Kidney (tissue), 14 donors: Measurements from ENCODE around the gene PRKCE. TPM values are rescaled to one million over a fixed set of nuclear protein-coding genes. Genes with fewer than 3 reads are reported as not detected.

Source experiments
- DNase-seq, 5 donors: peaks; one replicate each; pipeline ENCODE4 v3.0.0-alpha.2; 2013 to 2020
- FAIRE-seq: peaks from 2 replicates; lab custom pipeline; 2012; peaks lifted over from hg19 to GRCh38; lab: Jason Lieb, UNC
- H3K27ac ChIP-seq, 2 donors: one replicate each; pipeline ENCODE4 v1.7.0; 2013; ENCODE audit warnings: low read depth in 2 of 2, low read length in 2 of 2, inconsistent platforms in 1 of 2
- H3K27me3 ChIP-seq: one replicate; pipeline ENCODE4 v1.7.1; 2013; ENCODE audit warnings: low read length, inconsistent platforms; ENCODE audit not compliant: control insufficient read depth, insufficient read depth
- H3K36me3 ChIP-seq, 3 donors: one replicate each; pipeline versions ENCODE4 v1.7.0 to v1.7.1; 2013; ENCODE audit warnings: low read length in 3 of 3, control low read depth in 1 of 3, inconsistent platforms in 1 of 3; ENCODE audit not compliant: insufficient read depth in 3 of 3, control insufficient read depth in 2 of 3
- H3K4me1 ChIP-seq, 3 donors: one replicate each; pipeline versions ENCODE4 v1.7.0 to v1.7.1; 2013; ENCODE audit warnings: low read length in 3 of 3, inconsistent platforms in 1 of 3, low read depth in 1 of 3; ENCODE audit not compliant: control insufficient read depth in 2 of 3, insufficient read depth in 2 of 3
- H3K4me3 ChIP-seq, 3 donors: one replicate each; pipeline versions ENCODE4 v1.7.0 to v1.8.1; 2013; ENCODE audit warnings: low read length in 3 of 3, control low read depth in 1 of 3, inconsistent platforms in 1 of 3
- H3K9ac ChIP-seq, 3 donors: one replicate each; pipeline versions ENCODE4 v1.7.0 to v1.7.1; 2013; ENCODE audit warnings: low read length in 3 of 3, control low read depth in 1 of 3, inconsistent platforms in 1 of 3
- H3K9me3 ChIP-seq, 3 donors: one replicate each; pipeline versions ENCODE4 v1.7.0 to v1.7.1; 2013; ENCODE audit warnings: low read length in 3 of 3, control low read depth in 1 of 3, inconsistent platforms in 1 of 3; ENCODE audit not compliant: control insufficient read depth in 2 of 3, insufficient read depth in 1 of 3
- CTCF ChIP-seq: IDR thresholded peaks from 3 replicates; pipeline ENCODE4 v1.5.1; 2012; ENCODE audit warnings: mild to moderate bottlenecking, moderate library complexity, borderline replicate concordance; ENCODE audit not compliant: insufficient read depth; ENCODE audit errors: extremely low read depth
- intact Hi-C: fragments of 100-400 bp; cut with DNase I; formaldehyde crosslinking; loops from one replicate; pipeline ENCODE4 v1.11.1; 2022
- polyA plus RNA-seq: library from polyadenylated mRNA; stranded (reverse); fragments of 350-450 nt; fragmentation: Illumina TruSeq; extraction: RNeasy Lipid Tissue Mini Kit (QIAGEN cat#74804); gene quantifications from one replicate; pipeline ENCODE4 v1.2.3, GENCODE V29; 2014; ENCODE audit warnings: low read depth, low replicate concordance; ENCODE audit not compliant: insufficient read depth
- total RNA-seq: library from RNA; stranded (reverse); fragmentation: NEBNext Ultra II Directional; extraction: Animal tissue kit (Norgen Biotek cat#: 25700); gene quantifications from one replicate; pipeline ENCODE4 v1.2.1, GENCODE V29; 2021
- donor health status: control.
- donor health status: control.
- donor health status: control.
- donor health status: control.
- donor health status: control.
- donor health status: DM: yes; HTN: yes; CAD: no.
- donor health status: Normal renal cell carcinoma (clear cell type).

PRKCE gene
- total and polyA plus RNA-seq, 2 donors from 2014 or later, result 11.1 to 27.3 TPM

DNA sequence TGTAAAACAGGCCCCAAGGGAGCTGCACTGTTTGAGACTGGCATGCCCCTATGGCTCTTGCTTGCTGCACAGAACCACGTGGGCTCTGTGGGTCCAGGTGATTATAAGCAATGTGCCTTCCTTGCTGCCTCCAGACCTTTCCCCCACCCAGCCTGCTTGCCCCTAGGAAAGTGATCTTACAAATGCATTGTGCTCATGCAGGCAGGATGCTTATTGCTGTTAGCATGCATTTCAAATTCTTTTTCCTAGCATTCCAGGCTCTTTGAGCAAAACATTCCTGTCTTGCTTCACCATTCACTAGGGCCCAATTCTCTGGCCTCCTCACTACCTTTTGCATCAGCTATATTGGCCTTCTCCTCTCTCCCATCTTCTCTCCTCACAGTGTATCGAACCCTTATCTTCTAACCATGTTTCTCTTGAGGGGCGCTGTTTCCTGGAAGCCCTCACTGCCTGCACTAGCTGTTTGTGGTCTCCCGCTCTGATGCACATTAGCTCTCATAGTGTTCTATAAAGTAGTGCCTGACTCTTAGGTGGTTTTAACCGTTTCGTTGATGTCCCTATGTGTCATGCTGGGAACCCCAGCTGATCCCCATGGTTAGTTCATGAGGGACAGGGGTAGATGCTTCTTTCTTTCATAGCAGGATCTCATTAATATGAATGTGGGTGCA, 492.8 kb downstream of the PRKCE start:
- Histone ChIP-seq H3K27ac (no peak overlapping the region), H3K36me3 (peaks cover 0 to 17% (median 9%) of the 10 kb centered on the region in 3 donors), H3K9ac (no peak overlapping the region), H3K4me3 (no peak overlapping the region), H3K4me1 (peaks cover 0 to 10% (median 5%) of the 10 kb centered on the region in 3 donors), H3K9me3 (no peaks in the 10 kb centered on the region), H3K27me3 (no peaks in the 10 kb centered on the region)
- TF ChIP-seq CTCF, result no peak
- FAIRE-seq (no peak), DNase-seq (no peak)
- intact Hi-C loops, result no loop called here

DNA sequence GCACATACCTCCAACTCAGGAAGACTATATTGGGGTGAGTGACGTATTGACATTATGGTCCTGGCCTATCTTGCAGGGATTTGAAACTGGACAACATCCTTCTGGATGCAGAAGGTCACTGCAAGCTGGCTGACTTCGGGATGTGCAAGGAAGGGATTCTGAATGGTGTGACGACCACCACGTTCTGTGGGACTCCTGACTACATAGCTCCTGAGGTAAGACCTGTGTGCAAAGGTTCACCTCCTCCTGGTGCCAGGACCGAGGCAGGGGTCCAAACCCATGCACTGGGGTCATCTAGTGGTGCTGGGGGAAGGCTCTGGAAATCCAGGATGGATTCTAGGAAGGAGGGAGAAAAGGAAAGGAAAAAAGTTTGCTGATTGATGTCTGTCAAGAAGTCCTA, 493.5 kb downstream of the PRKCE start:
- H3K4me3 ChIP-seq, result no peak overlapping the region
- no peak for TF ChIP-seq CTCF
- FAIRE-seq (no peak), DNase-seq (no peak)
- H3K27ac ChIP-seq, result no peak overlapping the region
- peaks cover 0 to 10% (median 5%) of the 10 kb centered on the region in 3 donors for H3K4me1 ChIP-seq
- no peaks in the 10 kb centered on the region for H3K27me3 ChIP-seq
- peaks cover 0 to 17% (median 9%) of the 10 kb centered on the region in 3 donors for H3K36me3 ChIP-seq
- H3K9ac ChIP-seq, result no peak overlapping the region
- H3K9me3 ChIP-seq, result no peaks in the 10 kb centered on the region
- intact Hi-C loops, result no loop called here

- FAIRE-seq (no peak), DNase-seq (no peak)
- Histone ChIP-seq H3K9ac (no peak overlapping the region), H3K9me3 (no peaks in the 10 kb centered on the region), H3K27ac (no peak overlapping the region), H3K4me3 (no peak overlapping the region), H3K4me1 (peaks cover 0 to 10% (median 5%) of the 10 kb centered on the region in 3 donors), H3K36me3 (peaks cover 0 to 17% (median 11%) of the 10 kb centered on the region in 3 donors), H3K27me3 (no peaks in the 10 kb centered on the region)
- intact Hi-C loops, result no loop called here
- no peak for TF ChIP-seq CTCF
Measured at GRCh38 chr2:46145840-46146239, 494.4 kb downstream of the PRKCE start.
